Testis (tissue), 2 donors: ENCODE data around the gene NOS1AP.

Source experiments
- CTCF ChIP-seq, 3 experiments: fragments of 450-650 bp in 2 of 3; fragments of 200-600 bp in 1 of 3; sonication (generic) in 1 of 3; IDR thresholded peaks; one replicate each; pipeline ENCODE4 v1.5.1; 2016 to 2019; ENCODE audit warnings: antibody characterized with exemption in 3 of 3, mild to moderate bottlenecking in 2 of 3, moderate library complexity in 1 of 3
- POLR2A ChIP-seq: fragments of 450-650 bp; IDR thresholded peaks from one replicate; pipeline ENCODE4 v1.6.1; 2017; ENCODE audit warnings: antibody characterized with exemption, mild to moderate bottlenecking, moderate library complexity

GRCh38 chr1:162023547-162024501 lies 45.7 kb upstream of the NOS1AP start, which contains the start of gene OLFML2B:
- TF ChIP-seq CTCF (IDR thresholded peaks at IDR 0.05): peak in 2 of 3 experiments; percentile 23 to 42
- no peak for TF ChIP-seq POLR2A
